Neural cell (in vitro differentiated cells): ENCODE results near the gene EI24.

Experiments used
- EZH2 ChIP-seq: fragments of 200-600, 300-800 bp; shearing (Covaris generic), sonication (generic); IDR thresholded peaks from 2 replicates; pipeline ENCODE4 v1.6.1; 2014; ENCODE audit warnings: antibody characterized with exemption, low read length, borderline replicate concordance, mild to moderate bottlenecking; ENCODE audit not compliant: insufficient read depth, poor library complexity, severe bottlenecking
- TF ChIP-seq, protein P1 (sequence below): fragments of 450-650 bp; IDR thresholded peaks from 2 replicates; pipeline ENCODE4 v1.5.1; 2014; ENCODE audit warnings: antibody characterized with exemption, mild to moderate bottlenecking, moderate library complexity; ENCODE audit not compliant: poor library complexity, severe bottlenecking

DNA sequence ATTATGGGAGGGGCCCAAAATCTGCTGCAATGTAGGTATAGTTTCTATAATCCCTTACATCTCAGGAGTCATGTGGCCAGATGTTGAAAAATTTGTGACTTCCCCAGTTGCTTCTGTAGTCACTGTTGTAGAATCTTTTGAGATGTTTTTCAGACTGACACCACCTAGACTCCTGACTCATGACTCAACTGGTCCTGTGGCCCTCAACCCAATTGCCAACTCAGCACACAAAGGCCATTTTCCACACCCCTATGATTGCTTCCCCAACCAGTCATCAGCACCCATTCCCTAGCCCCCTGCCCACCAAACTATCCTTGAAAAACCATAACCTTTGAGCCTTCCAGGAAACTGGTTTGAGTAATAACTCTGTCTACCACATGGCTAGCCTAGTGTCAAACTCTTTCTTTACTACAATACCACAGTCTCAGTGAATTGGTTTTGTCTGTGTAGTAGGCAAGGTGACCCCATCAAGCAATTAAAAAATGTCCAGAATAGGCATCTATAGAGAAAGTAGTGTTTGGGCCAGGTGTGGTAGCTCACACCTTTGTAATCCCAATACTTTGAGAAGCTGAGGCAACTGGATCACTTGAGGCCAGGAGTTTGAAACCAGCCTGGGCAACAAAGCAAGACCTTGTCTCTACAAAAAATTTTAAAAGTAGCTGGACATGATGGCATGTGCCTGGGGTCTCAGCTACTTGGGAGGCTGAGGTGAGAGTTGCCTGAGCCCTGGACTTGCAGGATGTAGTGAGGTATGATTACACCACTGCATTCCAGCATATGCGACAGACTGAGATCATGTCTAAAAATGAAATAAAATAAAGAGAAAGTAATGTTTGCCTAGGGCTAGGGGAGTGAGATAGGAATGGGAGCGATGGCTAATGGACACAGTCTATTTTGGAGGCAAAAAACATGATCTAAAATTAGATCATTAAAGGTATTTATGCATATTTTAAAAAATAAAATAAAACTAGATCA is 49.1 kb upstream of the EI24 start:
- TF ChIP-seq, protein P1, sequence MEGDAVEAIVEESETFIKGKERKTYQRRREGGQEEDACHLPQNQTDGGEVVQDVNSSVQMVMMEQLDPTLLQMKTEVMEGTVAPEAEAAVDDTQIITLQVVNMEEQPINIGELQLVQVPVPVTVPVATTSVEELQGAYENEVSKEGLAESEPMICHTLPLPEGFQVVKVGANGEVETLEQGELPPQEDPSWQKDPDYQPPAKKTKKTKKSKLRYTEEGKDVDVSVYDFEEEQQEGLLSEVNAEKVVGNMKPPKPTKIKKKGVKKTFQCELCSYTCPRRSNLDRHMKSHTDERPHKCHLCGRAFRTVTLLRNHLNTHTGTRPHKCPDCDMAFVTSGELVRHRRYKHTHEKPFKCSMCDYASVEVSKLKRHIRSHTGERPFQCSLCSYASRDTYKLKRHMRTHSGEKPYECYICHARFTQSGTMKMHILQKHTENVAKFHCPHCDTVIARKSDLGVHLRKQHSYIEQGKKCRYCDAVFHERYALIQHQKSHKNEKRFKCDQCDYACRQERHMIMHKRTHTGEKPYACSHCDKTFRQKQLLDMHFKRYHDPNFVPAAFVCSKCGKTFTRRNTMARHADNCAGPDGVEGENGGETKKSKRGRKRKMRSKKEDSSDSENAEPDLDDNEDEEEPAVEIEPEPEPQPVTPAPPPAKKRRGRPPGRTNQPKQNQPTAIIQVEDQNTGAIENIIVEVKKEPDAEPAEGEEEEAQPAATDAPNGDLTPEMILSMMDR, result no peak
- no peak for TF ChIP-seq EZH2
